ENCODE results near the gene CTNNA2.
"Not testable (repeated sequence)": the region's sequence is repeated elsewhere in the genome, so short reads cannot be mapped to it uniquely, and the experiment has no call there.

Gene CTNNA2

DNA sequence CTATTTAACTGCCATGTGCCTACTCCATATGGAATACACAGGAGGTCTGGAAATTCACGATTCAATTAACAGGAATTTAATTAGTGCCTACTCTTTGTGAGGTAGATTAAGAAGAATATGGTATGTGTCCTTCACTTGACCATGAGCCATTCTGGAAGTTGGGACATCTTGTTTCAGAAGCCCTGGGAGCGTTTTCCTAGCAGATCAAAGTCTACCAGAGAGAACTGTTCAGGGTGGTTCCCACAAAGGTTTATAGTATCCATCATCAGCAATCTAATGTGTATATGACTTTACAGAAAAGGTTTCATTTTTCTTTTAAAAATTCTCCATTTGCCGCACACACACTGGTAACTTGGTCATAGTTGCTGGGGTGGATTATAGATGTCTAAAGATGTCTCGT, 632.6 kb downstream of the CTNNA2 start:
- DNase-seq (ENCODE audit: low read depth, low spot score), result no peak

DNA sequence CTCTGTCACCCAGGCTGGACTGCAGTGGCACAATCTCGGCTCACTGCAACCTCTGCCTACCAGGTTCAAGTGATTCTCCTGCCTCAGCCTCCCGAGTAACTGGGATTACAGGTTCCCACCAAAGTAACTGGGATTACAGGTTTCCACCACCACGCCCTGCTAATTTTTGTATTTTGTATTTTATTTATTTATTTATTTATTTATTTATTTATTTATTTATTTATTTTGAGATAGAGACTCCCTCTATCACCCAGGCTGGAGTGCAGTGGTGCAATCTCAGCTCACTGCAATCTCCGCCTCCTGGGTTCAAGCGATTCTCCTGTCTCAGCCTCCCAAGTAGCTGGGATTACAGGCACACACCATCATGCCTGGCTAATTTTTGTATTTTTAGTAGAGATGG, 633.9 kb downstream of the CTNNA2 start:
- DNase-seq (ENCODE audit: low read depth, low spot score), result not testable (repeated sequence)

DNA sequence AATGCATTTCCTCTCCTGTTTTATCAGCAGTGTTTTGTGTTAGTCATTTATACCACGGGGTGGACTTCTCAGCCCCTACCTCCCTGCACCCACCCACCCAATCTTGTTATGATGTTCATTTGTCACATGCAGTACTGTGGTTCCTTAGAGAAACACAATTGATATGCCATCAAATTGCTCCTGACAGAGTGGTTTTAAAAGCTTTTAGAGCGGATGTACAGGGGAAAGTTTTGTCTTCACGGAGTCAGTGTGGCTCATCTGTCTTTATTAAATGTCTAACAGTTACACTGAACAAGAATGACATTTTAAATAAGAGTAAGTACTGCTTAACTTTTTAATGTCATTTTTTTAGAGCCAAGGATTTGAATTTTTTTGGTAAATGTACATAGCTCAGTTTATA, 634.8 kb downstream of the CTNNA2 start:
- no peak for DNase-seq (ENCODE audit: low read depth, low spot score)

DNA sequence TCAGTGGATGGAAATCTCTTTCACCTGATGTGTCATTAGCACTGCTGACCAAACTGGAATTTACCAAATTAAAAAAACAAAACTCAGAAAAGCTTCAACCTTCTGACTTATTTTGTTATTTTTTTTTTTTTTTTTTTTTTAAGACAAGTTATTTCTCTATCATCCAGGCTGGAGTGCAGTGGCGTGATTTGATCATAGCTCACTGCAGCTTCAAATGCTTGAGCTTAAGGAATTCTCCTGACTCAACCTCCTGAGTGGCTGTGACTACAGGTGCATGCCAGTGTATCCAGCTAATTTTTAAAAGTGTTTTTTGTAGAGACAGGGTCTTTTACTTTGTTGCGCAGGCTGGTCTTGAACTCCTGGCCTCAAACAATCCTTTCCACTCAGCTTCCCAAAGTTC, 636.1 kb downstream of the CTNNA2 start:
- DNase-seq (ENCODE audit: low read depth, low spot score), result no peak

DNA sequence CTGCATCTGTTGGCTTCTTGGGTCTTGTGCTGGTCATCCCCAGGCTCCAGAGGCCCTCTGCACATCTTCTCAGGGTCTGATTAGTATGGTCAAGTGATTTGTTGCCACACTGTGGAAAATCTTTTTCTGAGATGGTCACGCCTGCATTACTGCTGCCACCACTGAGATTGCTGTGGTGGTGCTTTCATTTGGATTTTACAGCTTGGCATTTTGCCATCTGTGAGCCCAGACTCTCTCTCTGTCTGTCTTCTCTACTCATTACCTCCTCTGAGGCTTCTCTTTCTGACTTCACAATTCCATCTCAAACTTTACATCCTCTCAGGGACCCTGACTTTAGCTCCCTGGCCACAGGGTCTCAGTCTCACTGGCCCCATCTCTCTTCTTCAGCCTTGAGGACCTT, 637.1 kb downstream of the CTNNA2 start:
- no peak for DNase-seq (ENCODE audit: low read depth, low spot score)

DNA sequence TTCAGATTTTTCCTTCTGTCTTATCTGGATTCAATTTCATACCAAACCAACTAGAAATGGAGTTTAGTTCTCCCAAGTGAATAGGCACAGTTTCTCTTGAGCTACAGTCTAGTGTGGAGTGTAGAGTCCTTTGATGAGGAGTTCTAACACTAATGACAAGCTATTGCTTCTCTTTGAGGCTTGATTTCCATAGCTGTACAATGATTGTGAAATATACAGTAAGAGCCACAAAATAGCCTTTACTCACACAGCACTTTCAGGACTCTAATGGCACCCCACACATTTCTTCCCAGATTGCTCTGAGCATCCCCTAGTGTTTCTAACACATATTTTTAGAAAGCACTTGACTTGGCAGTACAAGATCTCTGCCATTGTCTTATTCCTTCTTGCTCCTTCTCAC, 638.4 kb downstream of the CTNNA2 start:
- no peak for DNase-seq (ENCODE audit: low read depth, low spot score)

DNA sequence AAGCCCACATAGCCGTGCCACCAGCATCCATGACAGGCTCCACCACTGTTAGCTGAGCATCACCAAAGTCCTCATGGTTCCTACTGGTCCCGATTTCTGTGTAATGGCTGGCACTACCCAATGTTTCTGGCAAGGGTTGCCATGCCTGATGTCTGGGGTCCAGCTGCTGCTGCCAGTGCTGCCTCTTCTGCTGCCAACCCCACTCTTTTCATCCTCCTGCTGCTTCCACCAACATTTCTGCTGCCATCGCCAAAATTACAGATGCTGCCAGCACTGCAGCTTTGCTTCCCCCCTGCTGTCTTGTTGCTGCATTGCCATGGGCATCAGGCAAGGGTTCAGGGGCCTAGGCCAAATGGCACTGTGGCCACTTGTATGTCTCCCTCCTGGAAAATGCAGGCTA, 638.8 kb downstream of the CTNNA2 start:
- no peak for DNase-seq (ENCODE audit: low read depth, low spot score)

DNA sequence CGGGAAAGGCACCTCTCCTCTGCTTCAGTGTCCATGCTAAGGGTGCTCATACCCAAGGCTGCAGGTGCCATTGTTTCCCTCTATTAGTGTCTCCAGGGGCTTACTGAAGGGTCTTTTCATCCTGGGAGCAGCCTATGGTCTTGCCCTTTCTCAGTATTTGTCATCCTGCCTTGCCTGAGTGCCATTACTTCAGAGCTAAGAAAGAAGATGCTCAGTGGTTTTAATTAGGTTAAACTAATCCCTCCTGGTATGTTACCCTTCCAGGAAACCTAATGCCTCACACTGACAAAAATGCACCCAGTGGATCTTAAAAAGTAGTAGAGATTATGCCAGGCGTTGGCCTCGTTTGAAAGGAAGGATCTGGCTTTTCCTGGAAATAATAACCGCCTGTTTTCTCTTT, 640.3 kb downstream of the CTNNA2 start:
- DNase-seq (ENCODE audit: low read depth, low spot score), result no peak

DNA sequence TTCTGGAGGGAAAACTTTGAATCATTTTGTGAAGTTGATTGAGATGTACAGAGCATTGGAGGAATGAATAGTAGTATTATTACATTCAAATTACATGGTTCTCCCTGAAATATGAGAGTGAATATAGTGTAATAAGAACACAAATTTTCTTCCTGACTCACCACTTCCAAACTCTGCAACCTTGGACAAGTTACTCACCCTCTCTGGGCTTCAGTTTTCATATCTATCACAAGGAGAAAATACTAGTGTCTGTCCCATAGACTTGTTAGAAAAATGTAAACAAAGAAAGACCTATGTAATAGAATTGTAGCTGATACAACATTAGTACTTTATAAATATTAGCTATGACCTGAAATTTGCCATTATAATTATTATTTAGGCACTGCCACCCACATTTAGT, 640.9 kb downstream of the CTNNA2 start:
- no peak for DNase-seq (ENCODE audit: low read depth, low spot score)

DNA sequence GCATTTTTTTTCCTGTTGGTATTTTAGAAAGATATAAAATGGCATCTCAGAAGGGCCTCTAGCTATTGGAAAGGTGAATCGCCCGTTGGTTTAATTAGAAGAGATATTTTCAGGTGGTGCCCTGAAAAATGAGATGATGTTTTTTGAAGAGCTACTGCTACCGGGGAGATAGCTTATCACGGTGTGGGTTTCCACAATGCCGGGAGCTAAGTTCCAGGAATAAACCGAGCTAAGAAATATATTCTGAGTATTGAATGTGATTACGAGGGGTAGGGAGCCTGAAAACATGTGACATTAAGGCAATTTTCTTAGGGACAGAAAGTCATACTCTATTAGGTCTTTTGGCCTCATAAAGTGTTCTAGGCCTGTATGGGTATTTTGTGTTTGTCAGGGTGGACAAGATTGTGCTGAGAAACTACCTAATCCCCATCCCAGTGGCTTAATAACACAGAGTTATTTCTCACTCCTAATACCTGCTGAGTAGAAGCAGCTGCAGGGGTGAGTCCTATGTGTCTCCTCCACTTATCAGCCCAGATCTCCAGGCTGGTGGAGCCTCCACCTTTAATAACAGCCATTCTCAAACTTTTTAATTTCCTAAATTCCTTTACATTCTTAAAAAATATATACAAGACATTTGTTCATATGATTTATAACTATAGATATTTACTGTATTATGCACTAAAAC, 641.5 kb downstream of the CTNNA2 start:
- no peak for DNase-seq (ENCODE audit: low read depth, low spot score)

DNA sequence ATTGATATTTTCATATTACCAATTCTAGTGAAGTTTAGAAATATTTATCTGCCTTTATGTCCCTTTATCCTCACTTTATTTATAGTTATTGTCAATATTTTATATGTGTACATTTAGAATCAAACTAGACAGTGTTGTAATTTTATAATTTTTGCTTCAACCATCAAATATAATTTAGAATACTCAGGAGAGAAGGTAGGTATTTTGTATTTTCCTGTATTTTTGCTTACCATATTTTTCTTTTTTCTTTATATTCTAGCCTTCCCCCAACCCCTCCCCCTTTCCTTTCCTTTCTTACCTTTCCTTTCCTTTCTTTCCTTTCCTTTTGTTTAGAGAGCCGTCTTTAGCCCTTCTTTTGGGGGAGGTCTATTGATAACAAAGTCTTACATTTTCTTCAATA, 651.5 kb downstream of the CTNNA2 start:
- DNase-seq (ENCODE audit: low read depth, low spot score), result no peak

DNA sequence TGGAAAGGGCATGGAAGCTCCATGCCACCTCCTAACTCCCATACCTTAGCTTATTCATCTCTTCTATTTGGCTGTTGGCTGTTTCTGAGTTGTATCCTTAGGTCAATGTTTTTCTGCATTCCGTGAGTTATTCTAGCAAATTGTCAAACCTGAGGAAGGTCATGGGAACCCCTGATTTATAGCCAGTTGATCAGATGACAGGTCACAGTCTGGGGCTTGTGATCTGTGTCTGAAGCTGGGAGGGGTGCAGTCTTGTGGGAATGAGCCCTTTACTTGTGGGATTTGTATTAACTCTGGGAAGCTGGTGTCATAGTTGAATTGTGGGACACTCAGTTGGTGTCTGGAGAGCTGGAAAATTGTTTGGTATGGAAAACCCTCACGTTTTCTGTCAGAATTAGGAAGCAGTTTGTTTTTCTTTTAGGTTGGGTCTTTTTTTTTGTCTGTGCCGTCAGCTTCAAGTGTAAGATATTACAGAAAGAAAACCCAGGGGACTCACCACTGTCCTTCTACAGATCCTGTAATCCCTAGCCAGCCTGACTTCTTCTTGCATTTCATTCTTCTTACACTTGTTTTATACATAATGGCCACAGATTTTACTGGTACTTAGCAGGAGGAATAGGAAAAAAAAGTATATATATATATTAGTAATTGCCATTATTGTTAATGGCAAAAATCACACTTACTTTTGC, 653.8 kb downstream of the CTNNA2 start:
- DNase-seq (ENCODE audit: low read depth, low spot score), result no peak

DNA sequence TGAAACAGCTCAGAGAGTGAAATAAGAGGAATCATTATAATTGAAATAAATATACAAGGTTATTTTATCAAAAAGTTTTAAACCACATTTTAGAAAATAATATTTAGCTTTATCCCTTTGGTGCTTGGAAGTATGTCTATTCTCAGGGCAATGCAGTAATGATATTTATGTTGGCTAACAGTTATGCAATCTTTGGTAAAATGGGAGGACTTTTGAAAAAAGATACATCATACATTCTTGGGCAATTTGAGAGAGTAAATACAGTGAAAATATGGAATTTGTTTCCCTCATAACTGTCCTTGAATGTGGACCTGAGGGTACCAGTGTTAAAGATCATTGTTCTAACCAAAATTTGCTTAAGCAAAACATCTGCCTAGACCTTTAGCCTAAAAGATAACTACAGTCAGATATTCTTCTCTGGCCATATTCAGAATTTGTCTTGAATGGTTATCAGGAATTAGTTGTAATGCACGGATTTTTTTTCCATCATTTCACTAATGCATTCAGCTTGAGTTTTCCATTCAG, 654.5 kb downstream of the CTNNA2 start:
- no peak for DNase-seq (ENCODE audit: low read depth, low spot score)

DNA sequence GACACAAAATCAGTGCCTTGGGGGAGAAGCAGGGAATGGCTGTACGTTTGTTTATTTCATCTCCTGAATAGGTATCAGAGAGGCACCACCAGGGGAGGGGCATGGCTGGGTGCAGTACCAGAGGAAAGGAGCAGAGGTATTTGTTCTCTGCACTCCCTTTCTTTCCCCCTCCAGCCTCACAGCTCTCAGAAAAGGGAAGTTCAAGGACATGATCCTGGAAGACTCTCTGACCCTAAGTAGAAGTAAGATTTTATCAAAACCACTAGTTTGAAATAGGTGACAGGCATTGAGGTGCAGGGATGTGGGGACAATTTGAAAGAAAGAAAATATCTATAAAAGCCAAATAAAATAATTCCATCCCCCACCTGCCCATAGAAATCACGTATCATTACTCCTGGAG, 655.2 kb downstream of the CTNNA2 start:
- no peak for DNase-seq (ENCODE audit: low read depth, low spot score)

DNA sequence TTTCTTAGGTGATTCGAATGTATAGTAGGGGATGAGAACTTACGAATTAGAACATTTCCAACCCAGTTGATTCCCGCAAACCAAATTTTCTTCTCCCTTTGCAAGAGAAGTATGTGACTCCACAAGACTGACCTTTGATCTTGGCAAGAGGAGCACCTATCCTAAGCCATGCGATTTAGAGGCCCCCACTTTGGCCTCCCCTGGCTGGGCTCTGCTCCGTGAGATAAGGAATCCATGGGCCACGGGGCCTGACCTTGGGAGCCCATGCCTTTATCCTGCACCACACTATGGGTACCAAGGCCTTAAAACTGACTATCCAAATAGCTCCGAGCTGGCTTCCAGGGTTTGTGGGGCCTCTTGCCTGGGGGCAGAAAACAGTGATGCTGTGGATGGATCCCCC, 656.0 kb downstream of the CTNNA2 start:
- DNase-seq (ENCODE audit: low read depth, low spot score), result no peak

DNA sequence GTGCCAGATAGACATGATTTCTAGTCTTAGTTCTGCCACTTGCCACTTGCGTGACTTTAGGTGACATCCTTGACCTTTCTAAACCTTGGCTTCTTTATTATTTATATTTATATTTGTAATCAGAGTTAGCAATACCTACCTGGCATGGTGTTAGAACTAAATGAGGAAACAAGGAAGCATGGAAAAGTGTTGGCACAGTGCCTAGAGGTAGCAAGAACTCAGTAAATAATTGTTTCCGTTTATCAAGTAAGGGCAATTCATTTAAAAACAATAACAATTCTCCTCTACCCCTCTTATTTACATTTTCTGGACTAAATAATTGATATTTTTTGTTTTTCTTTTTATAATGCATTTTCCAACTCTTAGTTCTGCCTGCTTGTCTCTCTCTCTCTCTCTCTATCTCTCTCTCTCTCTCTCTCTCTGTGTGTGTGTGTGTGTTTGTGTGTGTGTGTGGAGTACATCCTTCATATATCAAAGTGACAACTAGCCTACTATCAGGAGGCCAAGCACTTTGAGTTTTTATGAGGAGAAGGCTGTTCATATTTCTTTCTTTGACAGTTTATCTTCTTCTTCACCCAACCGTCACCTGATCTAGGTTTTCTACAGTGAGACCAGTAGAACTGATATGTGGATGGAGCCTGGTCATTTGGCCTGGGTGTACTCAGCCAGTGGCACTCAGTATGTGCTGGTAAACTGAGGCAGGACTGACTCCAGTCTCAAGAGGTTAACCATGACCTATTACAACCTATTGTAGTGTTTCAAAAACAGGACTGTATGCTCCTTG, 657.2 kb downstream of the CTNNA2 start:
- DNase-seq (ENCODE audit: low read depth, low spot score), result no peak

DNA sequence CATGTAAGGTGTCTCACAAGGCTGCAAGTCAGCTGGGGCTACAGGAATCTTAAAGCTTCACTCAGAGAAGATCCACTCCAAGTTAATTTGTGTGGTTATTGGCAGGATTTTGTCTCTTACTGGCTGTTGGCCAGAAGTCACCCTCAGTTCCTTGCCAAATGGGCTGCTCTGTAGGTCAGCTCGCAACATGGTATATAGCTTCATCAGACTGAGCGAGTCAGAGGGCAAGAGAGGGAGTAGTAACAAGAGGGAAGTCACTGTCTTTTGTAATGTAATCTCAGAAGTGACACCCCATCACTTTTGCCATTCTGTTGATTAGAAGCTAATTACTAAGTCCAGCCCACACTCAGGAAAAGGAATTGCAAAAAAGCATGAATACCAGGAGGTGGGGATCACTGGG, 672.2 kb downstream of the CTNNA2 start:
- no peak for DNase-seq (ENCODE audit: low read depth, low spot score)

DNA sequence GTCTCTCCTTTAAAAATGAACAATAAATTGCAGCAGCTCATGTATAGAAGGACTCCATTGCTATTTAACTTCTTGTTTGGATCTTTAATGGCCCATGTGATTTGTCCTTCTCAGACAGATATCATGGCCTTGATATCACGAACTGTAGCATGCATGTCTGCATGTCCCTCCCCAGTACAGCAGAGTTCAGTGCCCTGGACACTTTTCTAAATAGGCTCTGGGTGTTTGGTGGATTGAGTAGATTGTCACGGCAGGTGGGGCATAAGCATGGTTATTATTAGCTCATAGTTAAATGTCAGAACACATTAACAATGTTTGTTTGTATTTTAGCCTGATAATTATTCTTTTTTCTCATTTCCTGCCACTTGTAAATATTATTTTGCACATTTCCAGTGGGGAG, 673.4 kb downstream of the CTNNA2 start:
- no peak for DNase-seq (ENCODE audit: low read depth, low spot score)

DNA sequence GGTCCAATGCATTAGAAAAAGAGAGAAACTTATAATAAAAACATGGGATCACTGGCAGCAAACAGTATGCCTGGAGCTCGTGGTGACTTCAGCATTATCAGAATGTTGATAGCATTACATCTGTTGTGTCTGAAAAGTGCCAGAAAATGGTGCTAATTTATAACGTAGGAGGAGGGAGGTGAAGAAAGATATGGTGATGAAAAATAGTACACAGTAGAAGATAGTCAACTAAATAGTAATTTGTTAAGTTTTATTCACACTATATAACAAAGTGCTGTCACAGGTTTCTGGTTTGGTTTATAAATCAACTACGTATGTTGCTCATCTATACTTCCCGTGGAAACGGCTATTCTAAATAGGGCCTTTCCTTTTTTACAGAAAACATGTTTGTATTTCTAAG, 674.3 kb downstream of the CTNNA2 start:
- no peak for DNase-seq (ENCODE audit: low read depth, low spot score)

DNA sequence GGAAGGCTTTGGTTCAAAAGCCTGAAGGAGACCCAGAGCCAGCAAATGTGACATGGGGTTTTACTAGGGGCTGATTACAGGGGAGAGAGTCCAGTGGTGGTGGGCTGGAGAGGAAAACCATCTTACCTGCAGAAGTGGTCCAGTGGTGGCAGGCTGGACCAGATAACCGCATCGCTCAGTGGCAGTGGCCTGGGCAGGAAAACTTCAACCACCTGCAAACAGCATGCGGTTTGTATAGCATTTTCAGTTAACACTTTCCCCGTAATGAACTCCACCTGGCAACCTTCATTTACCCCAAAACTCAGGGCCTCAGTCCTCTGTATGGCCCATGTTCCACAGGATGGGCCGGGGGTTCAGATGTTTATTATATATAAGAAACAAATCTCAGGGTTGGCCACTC, 677.3 kb downstream of the CTNNA2 start:
- no peak for DNase-seq (ENCODE audit: low read depth, low spot score)

DNA sequence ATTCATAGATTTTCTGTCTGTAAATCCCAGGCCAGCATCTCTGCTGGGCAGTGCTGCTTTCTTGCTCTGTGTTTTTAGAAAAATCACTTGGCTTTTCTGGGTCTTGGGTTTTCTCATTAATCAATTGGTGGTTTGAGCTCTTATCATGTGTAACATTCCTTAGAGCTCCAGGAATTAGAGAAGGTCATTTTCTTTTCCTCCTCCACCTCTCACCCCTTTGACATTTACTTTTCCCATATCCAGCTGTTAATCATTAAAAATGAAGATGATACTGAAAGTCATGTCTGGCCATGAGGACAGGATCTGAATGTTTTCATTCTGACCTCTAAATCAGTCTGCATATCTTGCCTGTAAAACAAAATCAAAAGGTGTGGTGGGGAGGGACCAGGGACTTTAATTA, 680.7 kb downstream of the CTNNA2 start:
- DNase-seq (ENCODE audit: low read depth, low spot score), result no peak

DNA sequence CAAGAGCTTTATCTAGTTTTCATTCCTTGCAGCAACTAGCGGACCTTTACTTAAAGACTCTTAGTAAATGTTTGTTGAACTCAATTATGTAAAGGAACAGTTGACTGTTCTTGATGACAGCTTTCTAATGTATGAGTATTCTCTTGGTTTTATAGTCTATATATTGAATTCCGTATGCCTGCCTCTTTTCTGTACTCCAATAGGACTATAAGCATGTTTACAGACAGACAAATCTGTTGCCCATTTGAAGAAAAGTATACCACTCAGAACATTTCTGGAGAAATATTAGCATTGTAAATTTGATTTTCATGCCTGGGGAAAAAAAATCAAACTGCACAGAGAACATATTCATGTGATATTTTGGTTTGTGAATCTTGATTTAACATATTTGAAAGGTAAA, 682.2 kb downstream of the CTNNA2 start:
- no peak for DNase-seq (ENCODE audit: low read depth, low spot score)

DNA sequence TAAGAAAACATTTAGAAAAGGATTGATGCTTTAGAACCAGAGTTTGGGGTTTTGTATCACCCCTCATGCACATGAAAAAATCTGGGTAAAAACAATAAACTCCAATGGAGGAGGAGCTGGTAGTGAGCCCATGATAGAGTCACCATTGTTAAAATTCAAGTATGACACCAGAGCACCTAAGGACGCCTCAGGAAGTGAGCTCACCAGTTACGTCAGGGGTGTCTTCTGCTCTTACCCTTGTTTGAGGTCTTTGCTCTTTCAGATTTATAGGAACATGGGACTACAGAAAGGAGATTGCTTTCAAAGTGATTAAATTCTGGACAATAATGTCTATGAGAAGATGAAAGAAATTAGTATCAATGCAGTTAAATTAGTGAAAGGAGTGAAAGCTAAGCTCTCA, 685.2 kb downstream of the CTNNA2 start:
- DNase-seq (ENCODE audit: low read depth, low spot score), result no peak

All from ELF-1 (cell line).